Activated CD4-positive, alpha-beta T cell treated with anti-CD3 and anti-CD28 coated beads, Interleukin-2, amount 10 ng/mL, durations not matched to agents 24 days and 14 days (primary cell): ENCODE data around the gene MOSPD3. TPM values are rescaled to one million over a fixed set of nuclear protein-coding genes. Genes with fewer than 3 reads are reported as not detected.
A peak's percentile ranks its signal among the peaks of the same experiment; 100 is the strongest.
"Not testable (repeated sequence)": the region's sequence is repeated elsewhere in the genome, so short reads cannot be mapped to it uniquely, and the experiment has no call there.

Source experiments
- DNase-seq: peaks from one replicate; pipeline ENCODE4 v3.0.0; 2022
- H3K27ac Mint-ChIP-seq: one replicate; pipeline ENCODE4 v1.8.0; 2022; ENCODE audit warnings: mild to moderate bottlenecking, mixed read lengths
- H3K27me3 Mint-ChIP-seq: one replicate; pipeline ENCODE4 v1.8.0; 2022; ENCODE audit warnings: mixed read lengths
- H3K36me3 Mint-ChIP-seq: one replicate; pipeline ENCODE4 v1.8.0; 2022; ENCODE audit warnings: low read depth, mild to moderate bottlenecking, mixed read lengths
- H3K4me1 Mint-ChIP-seq: one replicate; pipeline ENCODE4 v1.8.0; 2021; ENCODE audit warnings: mixed read lengths
- H3K4me3 Mint-ChIP-seq: one replicate; pipeline ENCODE4 v1.8.0; 2022; ENCODE audit warnings: mild to moderate bottlenecking, moderate library complexity, mixed read lengths
- H3K9me3 Mint-ChIP-seq: one replicate; pipeline ENCODE4 v1.8.0; 2021; ENCODE audit warnings: mixed read lengths
- intact Hi-C: fragments of 100-400 bp; cut with micrococcal nuclease; formaldehyde crosslinking; loops from one replicate; pipeline ENCODE4 v1.15.1; 2023
- total RNA-seq: library from RNA; stranded (reverse); gene quantifications from 2 replicates; pipeline ENCODE4 v1.2.3, GENCODE V29; 2022

The MOSPD3 gene
- total RNA-seq = 11.3 and 12.1 TPM in 2 replicates

- H3K4me1 Mint-ChIP-seq = peaks cover 18% of the 10 kb centered on the region
- intact Hi-C loops = loop anchor here (1.0 to 5.0 kb wide), 6 partner anchors 14 to 183 kb away; partner anchors contain the start of genes FBXO24, GIGYF1, GNB2 and LRCH4
- peak; percentile 100 for DNase-seq
- no peaks in the 10 kb centered on the region for H3K9me3 Mint-ChIP-seq
- H3K27ac Mint-ChIP-seq = peak within 1 kb of the TSS; percentile 100
- peaks cover 6% of the 10 kb centered on the region for H3K36me3 Mint-ChIP-seq
- peak within 1 kb of the TSS; percentile 97 for H3K4me3 Mint-ChIP-seq
- peaks cover 9% of the 10 kb centered on the region for H3K27me3 Mint-ChIP-seq
These were observed at the start of gene MOSPD3 for GRCh38 chr7:100611983-100612729. MOSPD3 (plus strand) TSS chr7:100612540; CDS start chr7:100612792, 252 bp downstream.

- no peak overlapping the region for H3K27ac Mint-ChIP-seq
- no peak overlapping the region for H3K4me3 Mint-ChIP-seq
- H3K4me1 Mint-ChIP-seq = peaks cover 19% of the 10 kb centered on the region
- no peaks in the 10 kb centered on the region for H3K9me3 Mint-ChIP-seq
- no peaks in the 10 kb centered on the region for H3K27me3 Mint-ChIP-seq
- intact Hi-C loops = no loop called here
- H3K36me3 Mint-ChIP-seq = peaks cover 29% of the 10 kb centered on the region
- DNase-seq = no peak
These were observed 49.2 kb upstream of the MOSPD3 start for GRCh38 chr7:100563100-100563564.

- H3K9me3 Mint-ChIP-seq = no peaks in the 10 kb centered on the region
- no peaks in the 10 kb centered on the region for H3K27me3 Mint-ChIP-seq
- peaks cover 29% of the 10 kb centered on the region for H3K36me3 Mint-ChIP-seq
- peak overlapping the region; percentile 3 for H3K27ac Mint-ChIP-seq
- no peak overlapping the region for H3K4me3 Mint-ChIP-seq
- peaks cover 23% of the 10 kb centered on the region for H3K4me1 Mint-ChIP-seq
- intact Hi-C loops = loop anchor here (1.0 kb wide), 2 partner anchors 126 to 161 kb away; no protein-coding TSS in a partner anchor
- DNase-seq = peak; percentile 95
These were observed 48.4 kb upstream of the MOSPD3 start for GRCh38 chr7:100563809-100564400.

GRCh38 chr7:100564405-100564804 lies 47.9 kb upstream of the MOSPD3 start:
- H3K4me3 Mint-ChIP-seq, DNase-seq, H3K27ac Mint-ChIP-seq, H3K9me3 Mint-ChIP-seq, H3K27me3 Mint-ChIP-seq: not testable (repeated sequence)
- H3K4me1 Mint-ChIP-seq = peaks cover 24% of the 10 kb centered on the region
- intact Hi-C loops = loop anchor here (1.0 kb wide), 2 partner anchors 126 to 161 kb away; no protein-coding TSS in a partner anchor
- H3K36me3 Mint-ChIP-seq = peaks cover 25% of the 10 kb centered on the region

GRCh38 chr7:100565133-100565571 lies 47.2 kb upstream of the MOSPD3 start:
- Mint-ChIP-seq H3K27me3 (peaks cover 3% of the 10 kb centered on the region), H3K9me3 (no peaks in the 10 kb centered on the region), H3K36me3 (peaks cover 23% of the 10 kb centered on the region), H3K4me3 (no peak overlapping the region), H3K4me1 (peaks cover 22% of the 10 kb centered on the region), H3K27ac (no peak overlapping the region)
- DNase-seq = no peak
- intact Hi-C loops = no loop called here

GRCh38 chr7:100566018-100566531 lies 46.3 kb upstream of the MOSPD3 start:
- no peak overlapping the region for H3K27ac Mint-ChIP-seq
- no peaks in the 10 kb centered on the region for H3K9me3 Mint-ChIP-seq
- intact Hi-C loops = no loop called here
- H3K27me3 Mint-ChIP-seq = peaks cover 3% of the 10 kb centered on the region
- DNase-seq = no peak
- H3K4me3 Mint-ChIP-seq = no peak overlapping the region
- H3K36me3 Mint-ChIP-seq = peaks cover 22% of the 10 kb centered on the region
- H3K4me1 Mint-ChIP-seq = peaks cover 22% of the 10 kb centered on the region

- H3K36me3 Mint-ChIP-seq = peaks cover 22% of the 10 kb centered on the region
These were observed 45.2 kb upstream of the MOSPD3 start for GRCh38 chr7:100567031-100567730.

GRCh38 chr7:100567751-100568175 lies 44.6 kb upstream of the MOSPD3 start:
- Mint-ChIP-seq H3K27ac (peak overlapping the region; percentile 62), H3K4me3 (no peak overlapping the region), H3K27me3 (peaks cover 3% of the 10 kb centered on the region), H3K4me1 (peaks cover 24% of the 10 kb centered on the region), H3K9me3 (no peaks in the 10 kb centered on the region), H3K36me3 (peaks cover 20% of the 10 kb centered on the region)
- intact Hi-C loops = loop anchor here (2.0 kb wide), 1 partner anchor 15 kb away; no protein-coding TSS in a partner anchor
- DNase-seq = no peak

More at GRCh38 chr7:100567031-100567730, 45.2 kb upstream of the MOSPD3 start:
- DNase-seq = no peak
- Mint-ChIP-seq H3K27ac (peak overlapping the region; percentile 12), H3K4me3 (no peak overlapping the region), H3K4me1 (peaks cover 24% of the 10 kb centered on the region), H3K9me3 (no peaks in the 10 kb centered on the region), H3K27me3 (peaks cover 3% of the 10 kb centered on the region)
- intact Hi-C loops = no loop called here

GRCh38 chr7:100568176-100568895 lies 44.0 kb upstream of the MOSPD3 start:
- DNase-seq = no peak
- Mint-ChIP-seq H3K36me3 (peaks cover 19% of the 10 kb centered on the region), H3K9me3 (no peaks in the 10 kb centered on the region), H3K27ac (peak overlapping the region; percentile 62), H3K27me3 (peaks cover 3% of the 10 kb centered on the region), H3K4me3 (no peak overlapping the region), H3K4me1 (peaks cover 24% of the 10 kb centered on the region)
- intact Hi-C loops = loop anchor here (2.0 kb wide), 1 partner anchor 14 kb away; no protein-coding TSS in a partner anchor

- Mint-ChIP-seq H3K36me3 (peaks cover 13% of the 10 kb centered on the region), H3K4me1 (peaks cover 19% of the 10 kb centered on the region), H3K27ac (no peak overlapping the region), H3K9me3 (no peaks in the 10 kb centered on the region), H3K4me3 (peak overlapping the region; percentile 24), H3K27me3 (peaks cover 3% of the 10 kb centered on the region)
- intact Hi-C loops = loop anchor here (2.0 kb wide), 1 partner anchor 14 kb away; no protein-coding TSS in a partner anchor
- peak; percentile 81 for DNase-seq
These were observed 43.2 kb upstream of the MOSPD3 start for GRCh38 chr7:100568896-100569844.

- peaks cover 3% of the 10 kb centered on the region for H3K27me3 Mint-ChIP-seq
- no peak overlapping the region for H3K27ac Mint-ChIP-seq
- intact Hi-C loops = no loop called here
- no peaks in the 10 kb centered on the region for H3K9me3 Mint-ChIP-seq
- peaks cover 18% of the 10 kb centered on the region for H3K36me3 Mint-ChIP-seq
- peaks cover 19% of the 10 kb centered on the region for H3K4me1 Mint-ChIP-seq
- H3K4me3 Mint-ChIP-seq = no peak overlapping the region
- no peak for DNase-seq
These were observed 41.1 kb upstream of the MOSPD3 start for GRCh38 chr7:100570954-100571828.
